Activated CD4-positive, alpha-beta T cell treated with anti-CD3 and anti-CD28 coated beads for 36 hours (primary cell): ENCODE results near the gene OBSL1. TPM values are rescaled to one million over a fixed set of nuclear protein-coding genes. Genes with fewer than 3 reads are reported as not detected.

Experiments used
- ATAC-seq: fragments of 200-7000 bp; cut with Tn5 transposase; one replicate; pipeline ENCODE4 v1.10.0; 2021; ENCODE audit warnings: mild to moderate bottlenecking, moderate library complexity
- CTCF ChIA-PET: fragments of 350-600 bp; sonication (Branson Sonifier 250); formaldehyde crosslinking; loops from one replicate; lab custom pipeline; 2021; ENCODE audit warnings: antibody characterized with exemption; lab: Charles Lee
- POLR2A ChIA-PET: fragments of 350-600 bp; sonication (Branson Sonifier 250); formaldehyde crosslinking; loops from one replicate; lab custom pipeline; 2021; ENCODE audit warnings: antibody characterized with exemption, inconsistent platforms; lab: Charles Lee
- DNase-seq: peaks from one replicate; pipeline ENCODE4 v3.0.0-alpha.2; 2020
- H3K27ac Mint-ChIP-seq: one replicate; pipeline ENCODE4 v1.8.0; 2021; ENCODE audit warnings: mixed read lengths
- H3K27me3 Mint-ChIP-seq: one replicate; pipeline ENCODE4 v1.8.0; 2021; ENCODE audit warnings: mixed read lengths
- H3K36me3 Mint-ChIP-seq: one replicate; pipeline ENCODE4 v1.8.0; 2021; ENCODE audit warnings: low read depth, mixed read lengths
- H3K4me1 Mint-ChIP-seq: one replicate; pipeline ENCODE4 v1.8.0; 2021; ENCODE audit warnings: mixed read lengths
- H3K4me3 Mint-ChIP-seq: one replicate; pipeline ENCODE4 v1.8.0; 2021; ENCODE audit warnings: mild to moderate bottlenecking, moderate library complexity, mixed read lengths
- H3K9me3 Mint-ChIP-seq: one replicate; pipeline ENCODE4 v1.8.0; 2021; ENCODE audit warnings: low read depth, mixed read lengths
- intact Hi-C, 2 experiments: fragments of 100-400 bp; cut with DNase I in 1 of 2; cut with micrococcal nuclease in 1 of 2; formaldehyde crosslinking; loops; one replicate each; pipeline versions ENCODE4 v1.14.2 to v1.15.1; 2022 to 2024; cut with DNase I, micrococcal nuclease
- total RNA-seq, 2 experiments: library from RNA; stranded (reverse); gene quantifications; one replicate each; pipeline ENCODE4 v1.2.3, GENCODE V29; 2021

The OBSL1 gene
- total RNA-seq, 2 experiments from 2014 or later: 1.0 to 1.9 TPM

GRCh38 chr2:219595256-219595655 lies 23.9 kb upstream of the OBSL1 start:
- Mint-ChIP-seq H3K27me3 (peaks cover 4% of the 10 kb centered on the region), H3K36me3 (no peaks in the 10 kb centered on the region), H3K4me3 (no peak overlapping the region), H3K27ac (no peak overlapping the region), H3K9me3 (no peaks in the 10 kb centered on the region), H3K4me1 (peaks cover 16% of the 10 kb centered on the region)
- ATAC-seq (no peak), DNase-seq (no peak)
- intact Hi-C loops: loop anchor here in 1 of 2 experiments (5.0 kb wide), 1 partner anchor 343 kb away; the partner anchor contains the start of genes TUBA4A and TUBA4B
- CTCF ChIA-PET: no interaction called here
- POLR2A ChIA-PET: no interaction called here

- peaks cover 8% of the 10 kb centered on the region for H3K27me3 Mint-ChIP-seq
- peaks cover 7% of the 10 kb centered on the region for H3K4me1 Mint-ChIP-seq
- POLR2A ChIA-PET: interaction anchor here (0.9 kb wide), 1 partner anchor 22 kb away, joined by 9 read pairs; the partner anchor contains the start of gene OBSL1
- no peak overlapping the region for H3K4me3 Mint-ChIP-seq
- DNase-seq (no peak), ATAC-seq (no peak)
- CTCF ChIA-PET: interaction anchor here (0.6 kb wide), 2 partner anchors 190 to 356 kb away, joined by 3 read pairs; no protein-coding TSS in a partner anchor
- H3K9me3 Mint-ChIP-seq: no peaks in the 10 kb centered on the region
- no peak overlapping the region for H3K27ac Mint-ChIP-seq
- H3K36me3 Mint-ChIP-seq: no peaks in the 10 kb centered on the region
- intact Hi-C loops: no loop called here
Measured at GRCh38 chr2:219593154-219593553, 21.8 kb upstream of the OBSL1 start.

GRCh38 chr2:219592736-219593135 lies 21.4 kb upstream of the OBSL1 start:
- Mint-ChIP-seq H3K4me3 (no peak overlapping the region), H3K27me3 (peaks cover 8% of the 10 kb centered on the region), H3K9me3 (no peaks in the 10 kb centered on the region), H3K4me1 (peaks cover 6% of the 10 kb centered on the region), H3K36me3 (no peaks in the 10 kb centered on the region), H3K27ac (no peak overlapping the region)
- DNase-seq (no peak), ATAC-seq (no peak)
- intact Hi-C loops: no loop called here
- ChIA-PET POLR2A (interaction anchor here (0.9 kb wide), 1 partner anchor 22 kb away, joined by 9 read pairs; the partner anchor contains the start of gene OBSL1), CTCF (interaction anchor here (0.6 kb wide), 2 partner anchors 51 to 356 kb away, joined by 3 read pairs; no protein-coding TSS in a partner anchor)

- ATAC-seq (no peak), DNase-seq (no peak)
- ChIA-PET CTCF (no interaction called here), POLR2A (no interaction called here)
- no peak overlapping the region for H3K27ac Mint-ChIP-seq
- no peaks in the 10 kb centered on the region for H3K4me1 Mint-ChIP-seq
- H3K9me3 Mint-ChIP-seq: no peaks in the 10 kb centered on the region
- H3K27me3 Mint-ChIP-seq: peaks cover 10% of the 10 kb centered on the region
- H3K36me3 Mint-ChIP-seq: no peaks in the 10 kb centered on the region
- intact Hi-C loops: no loop called here
- no peak overlapping the region for H3K4me3 Mint-ChIP-seq
Measured at GRCh38 chr2:219591091-219591490, 19.8 kb upstream of the OBSL1 start.

GRCh38 chr2:219581346-219581745 lies 10.0 kb upstream of the OBSL1 start:
- DNase-seq: no peak
- intact Hi-C loops: no loop called here
- peaks cover 9% of the 10 kb centered on the region for H3K27me3 Mint-ChIP-seq
- H3K9me3 Mint-ChIP-seq: no peaks in the 10 kb centered on the region
- H3K36me3 Mint-ChIP-seq: no peaks in the 10 kb centered on the region
- ATAC-seq: no peak
- H3K4me1 Mint-ChIP-seq: no peaks in the 10 kb centered on the region
- no peak overlapping the region for H3K4me3 Mint-ChIP-seq
- no peak overlapping the region for H3K27ac Mint-ChIP-seq
- ChIA-PET CTCF (interaction anchor here (0.5 kb wide), 1 partner anchor 730 kb away, joined by 3 read pairs; no protein-coding TSS in a partner anchor), POLR2A (no interaction called here)

GRCh38 chr2:219578811-219579613 lies 7.7 kb upstream of the OBSL1 start:
- intact Hi-C loops: no loop called here
- ChIA-PET POLR2A (no interaction called here), CTCF (interaction anchor here (1.2 to 1.9 kb wide), 2 partner anchors 18 to 19 kb away, joined by 3 to 5 read pairs; no protein-coding TSS in a partner anchor)
- ATAC-seq (no peak), DNase-seq (no peak)
- Mint-ChIP-seq H3K4me1 (no peaks in the 10 kb centered on the region), H3K27me3 (peaks cover 7% of the 10 kb centered on the region), H3K4me3 (no peak overlapping the region), H3K36me3 (no peaks in the 10 kb centered on the region), H3K9me3 (no peaks in the 10 kb centered on the region), H3K27ac (no peak overlapping the region)

GRCh38 chr2:219576505-219577388 lies 5.4 kb upstream of the OBSL1 start:
- DNase-seq: no peak
- no peak overlapping the region for H3K4me3 Mint-ChIP-seq
- ChIA-PET POLR2A (interaction anchor here (0.6 to 0.7 kb wide), 2 partner anchors 26 to 77 kb away, joined by 3 read pairs; no protein-coding TSS in a partner anchor), CTCF (interaction anchor here (1.0 to 1.9 kb wide), 3 partner anchors 16 to 35 kb away, joined by 3 to 5 read pairs (median 3); no protein-coding TSS in a partner anchor)
- peaks cover 16% of the 10 kb centered on the region for H3K27me3 Mint-ChIP-seq
- no peaks in the 10 kb centered on the region for H3K9me3 Mint-ChIP-seq
- H3K36me3 Mint-ChIP-seq: no peaks in the 10 kb centered on the region
- no peak for ATAC-seq
- intact Hi-C loops: no loop called here
- no peaks in the 10 kb centered on the region for H3K4me1 Mint-ChIP-seq
- no peak overlapping the region for H3K27ac Mint-ChIP-seq

GRCh38 chr2:219575566-219576504 lies 4.5 kb upstream of the OBSL1 start:
- H3K27ac Mint-ChIP-seq: no peak overlapping the region
- H3K27me3 Mint-ChIP-seq: peaks cover 17% of the 10 kb centered on the region
- ATAC-seq: no peak
- no peaks in the 10 kb centered on the region for H3K36me3 Mint-ChIP-seq
- ChIA-PET POLR2A (interaction anchor here (0.6 to 0.7 kb wide), 2 partner anchors 27 to 76 kb away, joined by 3 read pairs; no protein-coding TSS in a partner anchor), CTCF (interaction anchor here (0.6 to 1.7 kb wide), 3 partner anchors 15 to 111 kb away, joined by 3 read pairs; no protein-coding TSS in a partner anchor)
- H3K4me3 Mint-ChIP-seq: no peak overlapping the region
- intact Hi-C loops: no loop called here
- no peak for DNase-seq
- no peaks in the 10 kb centered on the region for H3K4me1 Mint-ChIP-seq
- H3K9me3 Mint-ChIP-seq: no peaks in the 10 kb centered on the region

GRCh38 chr2:219574484-219575311 lies 3.4 kb upstream of the OBSL1 start:
- Mint-ChIP-seq H3K36me3 (no peaks in the 10 kb centered on the region), H3K27me3 (peaks cover 22% of the 10 kb centered on the region), H3K4me3 (no peak overlapping the region), H3K27ac (no peak overlapping the region), H3K4me1 (no peaks in the 10 kb centered on the region), H3K9me3 (no peaks in the 10 kb centered on the region)
- CTCF ChIA-PET: interaction anchor here (0.6 kb wide), 1 partner anchor 110 kb away, joined by 3 read pairs; no protein-coding TSS in a partner anchor
- POLR2A ChIA-PET: no interaction called here
- no peak for ATAC-seq
- DNase-seq: no peak
- intact Hi-C loops: no loop called here

- Mint-ChIP-seq H3K27me3 (peaks cover 31% of the 10 kb centered on the region), H3K4me1 (no peaks in the 10 kb centered on the region), H3K27ac (no peak overlapping the region), H3K9me3 (no peaks in the 10 kb centered on the region), H3K36me3 (no peaks in the 10 kb centered on the region), H3K4me3 (no peak overlapping the region)
- intact Hi-C loops: no loop called here
- CTCF ChIA-PET: no interaction called here
- ATAC-seq: no peak
- DNase-seq: no peak
- POLR2A ChIA-PET: no interaction called here
Measured at GRCh38 chr2:219573166-219573565, 1.8 kb upstream of the OBSL1 start.
